Tibial nerve (tissue), 3 donors: Measurements from ENCODE around the gene ACOT11.

Source experiments
- POLR2A ChIP-seq, 2 donors: fragments of 450-650 bp; IDR thresholded peaks; one replicate each; pipeline ENCODE4 v1.6.1; 2017; ENCODE audit warnings: antibody characterized with exemption in 2 of 2, mild to moderate bottlenecking in 2 of 2, moderate library complexity in 2 of 2
- TF ChIP-seq, protein P1 (sequence below), 5 experiments: fragments of 200-600 bp in 3 of 5; fragments of 450-650 bp in 2 of 5; sonication (generic) in 3 of 5; IDR thresholded peaks; one replicate each; pipeline ENCODE4 v1.5.1; 2016 to 2019; ENCODE audit warnings: antibody characterized with exemption in 5 of 5, mild to moderate bottlenecking in 3 of 5, moderate library complexity in 2 of 5

DNA sequence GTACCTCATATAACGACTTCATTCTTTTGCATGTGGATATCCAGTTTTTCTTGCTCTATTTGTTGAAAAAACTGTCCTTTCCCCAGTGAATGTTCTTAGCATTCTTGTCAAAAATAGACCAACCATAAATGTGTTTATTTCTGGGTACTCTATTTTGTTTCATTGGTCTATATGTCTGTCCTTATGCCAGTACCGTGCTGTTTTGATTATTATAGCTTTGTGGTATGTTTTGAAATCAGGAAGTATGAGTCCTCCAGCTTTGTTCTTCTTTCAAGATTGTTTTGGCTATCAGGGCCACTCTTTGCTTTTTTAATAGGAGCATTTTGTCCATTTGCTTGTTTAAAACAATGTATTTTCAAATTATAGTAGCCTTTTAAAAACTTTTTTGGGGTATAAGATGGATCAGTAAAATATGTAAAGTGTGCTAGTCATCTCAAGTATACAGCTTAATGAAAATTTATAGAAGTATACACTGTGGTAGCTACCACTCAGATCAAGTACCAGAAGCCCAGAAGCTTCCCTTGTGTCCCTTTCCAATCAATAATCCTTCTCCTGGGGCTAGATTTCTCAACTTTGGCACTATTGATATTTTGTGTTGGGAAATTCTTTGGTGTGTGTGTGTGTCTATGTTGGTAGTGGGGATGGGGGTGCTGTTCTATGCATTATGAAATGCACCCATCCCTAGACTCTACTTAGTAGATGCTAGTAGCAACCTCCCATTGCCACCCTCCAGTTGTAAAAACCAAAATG lies 110.3 kb downstream of the ACOT11 start:
- TF ChIP-seq, protein P1, sequence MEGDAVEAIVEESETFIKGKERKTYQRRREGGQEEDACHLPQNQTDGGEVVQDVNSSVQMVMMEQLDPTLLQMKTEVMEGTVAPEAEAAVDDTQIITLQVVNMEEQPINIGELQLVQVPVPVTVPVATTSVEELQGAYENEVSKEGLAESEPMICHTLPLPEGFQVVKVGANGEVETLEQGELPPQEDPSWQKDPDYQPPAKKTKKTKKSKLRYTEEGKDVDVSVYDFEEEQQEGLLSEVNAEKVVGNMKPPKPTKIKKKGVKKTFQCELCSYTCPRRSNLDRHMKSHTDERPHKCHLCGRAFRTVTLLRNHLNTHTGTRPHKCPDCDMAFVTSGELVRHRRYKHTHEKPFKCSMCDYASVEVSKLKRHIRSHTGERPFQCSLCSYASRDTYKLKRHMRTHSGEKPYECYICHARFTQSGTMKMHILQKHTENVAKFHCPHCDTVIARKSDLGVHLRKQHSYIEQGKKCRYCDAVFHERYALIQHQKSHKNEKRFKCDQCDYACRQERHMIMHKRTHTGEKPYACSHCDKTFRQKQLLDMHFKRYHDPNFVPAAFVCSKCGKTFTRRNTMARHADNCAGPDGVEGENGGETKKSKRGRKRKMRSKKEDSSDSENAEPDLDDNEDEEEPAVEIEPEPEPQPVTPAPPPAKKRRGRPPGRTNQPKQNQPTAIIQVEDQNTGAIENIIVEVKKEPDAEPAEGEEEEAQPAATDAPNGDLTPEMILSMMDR (IDR thresholded peaks at IDR 0.05), result no peak
- TF ChIP-seq POLR2A (IDR thresholded peaks at IDR 0.05), result no peak
